Cardiac muscle cell (in vitro differentiated cells and primary cell): Measurements from ENCODE around the gene FNDC3B. TPM values are rescaled to one million over a fixed set of nuclear protein-coding genes. Genes with fewer than 3 reads are reported as not detected.

Source experiments
- DNase-seq, 2 donors: peaks; one replicate each; pipeline versions ENCODE4 v3.0.0 to v3.0.0-alpha.2; 2010 to 2017; ENCODE audit warnings: low read depth in 1 of 2, low spot score in 1 of 2
- H3K27ac ChIP-seq: fragments of 200-600 bp; sonication (generic); 2 replicates; pipeline ENCODE4 v1.5.1; 2016
- H3K27me3 ChIP-seq: fragments of 200-600 bp; sonication (generic); 2 replicates; pipeline ENCODE4 v1.6.0; 2016; ENCODE audit warnings: control low read depth
- H3K36me3 ChIP-seq: fragments of 200-600 bp; sonication (generic); 2 replicates; pipeline ENCODE4 v1.5.1; 2016; ENCODE audit warnings: control low read depth
- H3K4me1 ChIP-seq: fragments of 200-600 bp; sonication (generic); 2 replicates; pipeline ENCODE4 v1.8.1; 2017; ENCODE audit warnings: low read depth, mild to moderate bottlenecking, mixed run types
- H3K4me3 ChIP-seq: fragments of 200-600 bp; sonication (generic); 2 replicates; pipeline ENCODE4 v1.5.1; 2016; ENCODE audit warnings: mild to moderate bottlenecking
- H3K9me3 ChIP-seq: fragments of 200-600 bp; sonication (generic); 2 replicates; pipeline ENCODE4 v1.5.1; 2017; ENCODE audit warnings: low read depth, mild to moderate bottlenecking, control low read depth
- CTCF ChIP-seq: IDR thresholded peaks from 2 replicates; pipeline ENCODE4 v1.5.1; 2012; ENCODE audit warnings: low read depth, mild to moderate bottlenecking, low read length
- polyA plus RNA-seq: library from polyadenylated mRNA; unstranded; fragments of >200 nt; fragmentation: Nextera tagmentation; extraction: Ambion mirVana; gene quantifications from 2 replicates; pipeline ENCODE4 v1.2.1, GENCODE V29; 2016
- total RNA-seq: library from RNA; depleted of rRNA; stranded (reverse); fragments of >200 nt; gene quantifications from 2 replicates; pipeline ENCODE4 v1.2.3, GENCODE V29; 2016

The FNDC3B gene
- total and polyA plus RNA-seq, 2 experiments from 2014 or later, result 55.2 to 62.3 TPM

- no peak for DNase-seq
- H3K27ac ChIP-seq, result no peak overlapping the region
Observed at GRCh38 chr3:172170841-172171240, 131.5 kb downstream of the FNDC3B start.

GRCh38 chr3:172171396-172172075 is 132.2 kb downstream of the FNDC3B start:
- H3K27me3 ChIP-seq, result no peaks in the 10 kb centered on the region
- no peak overlapping the region for H3K4me3 ChIP-seq
- peaks cover 29% of the 10 kb centered on the region for H3K4me1 ChIP-seq
- H3K36me3 ChIP-seq, result no peaks in the 10 kb centered on the region
- H3K9me3 ChIP-seq, result no peaks in the 10 kb centered on the region
- no peak for TF ChIP-seq CTCF
- peak in 1 of 2 donors; percentile 52 for DNase-seq
- H3K27ac ChIP-seq, result no peak overlapping the region

More at GRCh38 chr3:172170841-172171240, 131.5 kb downstream of the FNDC3B start:
- H3K27me3 ChIP-seq, result no peaks in the 10 kb centered on the region
- no peaks in the 10 kb centered on the region for H3K9me3 ChIP-seq
- peaks cover 29% of the 10 kb centered on the region for H3K4me1 ChIP-seq
- no peak overlapping the region for H3K4me3 ChIP-seq
- no peaks in the 10 kb centered on the region for H3K36me3 ChIP-seq
- TF ChIP-seq CTCF, result no peak

- Histone ChIP-seq H3K9me3 (no peaks in the 10 kb centered on the region), H3K4me1 (peaks cover 29% of the 10 kb centered on the region), H3K27ac (peak overlapping the region; percentile 31), H3K27me3 (no peaks in the 10 kb centered on the region), H3K4me3 (no peak overlapping the region), H3K36me3 (no peaks in the 10 kb centered on the region)
- TF ChIP-seq CTCF, result no peak
- DNase-seq, result no peak
Observed at GRCh38 chr3:172173316-172174254, 134.2 kb downstream of the FNDC3B start.

GRCh38 chr3:172174513-172175253 is 135.3 kb downstream of the FNDC3B start:
- TF ChIP-seq CTCF, result no peak
- peak overlapping the region; percentile 57 for H3K27ac ChIP-seq
- H3K4me1 ChIP-seq, result peaks cover 29% of the 10 kb centered on the region
- H3K27me3 ChIP-seq, result no peaks in the 10 kb centered on the region
- H3K36me3 ChIP-seq, result no peaks in the 10 kb centered on the region
- DNase-seq, result no peak
- no peak overlapping the region for H3K4me3 ChIP-seq
- H3K9me3 ChIP-seq, result no peaks in the 10 kb centered on the region

GRCh38 chr3:172175254-172175599 is 135.8 kb downstream of the FNDC3B start:
- peaks cover 29% of the 10 kb centered on the region for H3K4me1 ChIP-seq
- no peaks in the 10 kb centered on the region for H3K27me3 ChIP-seq
- H3K4me3 ChIP-seq, result no peak overlapping the region
- peak overlapping the region; percentile 57 for H3K27ac ChIP-seq
- no peaks in the 10 kb centered on the region for H3K36me3 ChIP-seq
- no peak for TF ChIP-seq CTCF
- no peak for DNase-seq
- no peaks in the 10 kb centered on the region for H3K9me3 ChIP-seq
